Mucosa of stomach (tissue), 1 donor: ENCODE results near the gene SLC7A4.

ENCODE experiments used
- H3K27me3 ChIP-seq: one replicate; pipeline ENCODE4 v1.7.0; 2013; ENCODE audit warnings: mild to moderate bottlenecking, low read length; ENCODE audit not compliant: control insufficient read depth, insufficient read depth
- H3K36me3 ChIP-seq: one replicate; pipeline ENCODE4 v1.7.0; 2013; ENCODE audit warnings: low read length; ENCODE audit not compliant: control insufficient read depth, insufficient read depth
- H3K4me1 ChIP-seq: one replicate; pipeline ENCODE4 v1.7.0; 2013; ENCODE audit warnings: mild to moderate bottlenecking, low read length; ENCODE audit not compliant: control insufficient read depth, insufficient read depth
- H3K4me3 ChIP-seq: one replicate; pipeline ENCODE4 v1.7.0; 2013; ENCODE audit warnings: low read length
- H3K9ac ChIP-seq: one replicate; pipeline ENCODE4 v1.7.0; 2013; ENCODE audit warnings: mild to moderate bottlenecking, low read length, moderate library complexity
- H3K9me3 ChIP-seq: one replicate; pipeline ENCODE4 v1.7.0; 2013; ENCODE audit warnings: mild to moderate bottlenecking, low read length, moderate library complexity; ENCODE audit not compliant: control insufficient read depth
- donor health status: Pancreatic carcinoma.

Gene SLC7A4, protein sequence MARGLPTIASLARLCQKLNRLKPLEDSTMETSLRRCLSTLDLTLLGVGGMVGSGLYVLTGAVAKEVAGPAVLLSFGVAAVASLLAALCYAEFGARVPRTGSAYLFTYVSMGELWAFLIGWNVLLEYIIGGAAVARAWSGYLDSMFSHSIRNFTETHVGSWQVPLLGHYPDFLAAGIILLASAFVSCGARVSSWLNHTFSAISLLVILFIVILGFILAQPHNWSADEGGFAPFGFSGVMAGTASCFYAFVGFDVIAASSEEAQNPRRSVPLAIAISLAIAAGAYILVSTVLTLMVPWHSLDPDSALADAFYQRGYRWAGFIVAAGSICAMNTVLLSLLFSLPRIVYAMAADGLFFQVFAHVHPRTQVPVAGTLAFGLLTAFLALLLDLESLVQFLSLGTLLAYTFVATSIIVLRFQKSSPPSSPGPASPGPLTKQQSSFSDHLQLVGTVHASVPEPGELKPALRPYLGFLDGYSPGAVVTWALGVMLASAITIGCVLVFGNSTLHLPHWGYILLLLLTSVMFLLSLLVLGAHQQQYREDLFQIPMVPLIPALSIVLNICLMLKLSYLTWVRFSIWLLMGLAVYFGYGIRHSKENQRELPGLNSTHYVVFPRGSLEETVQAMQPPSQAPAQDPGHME

DNA sequence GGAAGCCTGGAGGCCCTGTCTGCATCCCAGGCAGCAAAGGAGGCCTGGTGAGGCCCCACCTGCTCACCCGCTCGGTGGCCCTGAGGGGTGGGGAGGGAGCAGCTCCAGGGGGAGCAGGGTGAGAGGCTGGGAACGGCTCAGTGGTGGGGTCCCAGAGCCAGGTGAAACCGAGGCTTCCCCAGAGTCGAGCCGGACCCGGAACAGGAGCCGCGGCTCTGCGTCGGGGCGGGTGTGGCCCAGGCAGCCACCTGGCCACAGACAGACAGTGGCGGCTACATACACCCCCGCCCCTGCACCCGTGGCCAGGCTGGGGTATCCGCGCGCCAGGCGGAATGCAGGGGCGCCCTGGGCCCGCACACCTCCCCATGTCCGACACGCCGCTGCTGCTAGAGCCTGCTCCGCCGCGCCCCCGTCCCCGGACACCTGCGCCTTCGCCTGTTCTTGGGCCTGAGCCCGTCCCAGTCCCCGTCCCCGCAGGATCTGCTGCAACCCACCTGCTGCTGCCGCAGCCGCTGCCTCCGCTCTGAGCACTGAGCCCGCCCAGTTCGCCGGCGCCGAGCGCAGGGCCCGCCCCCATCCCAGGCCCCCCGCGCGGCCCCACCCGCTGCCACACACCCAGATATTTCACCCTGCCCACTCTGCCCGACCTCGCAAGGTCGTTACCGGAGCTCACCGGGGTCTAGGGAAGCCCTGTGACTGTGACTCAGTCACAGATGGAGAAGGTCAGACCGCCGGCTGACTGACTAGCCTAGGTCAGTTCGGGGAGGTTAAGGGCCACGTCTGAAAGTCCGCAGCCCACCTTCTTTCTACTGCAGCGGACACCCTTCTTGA lies at the start of gene SLC7A4:
Gene SLC7A4, minus strand, starts transcription at position 525 of the 831 bp plus-strand sequence. CDS start 749 bp downstream, outside the sequence.
- Histone ChIP-seq H3K36me3 (no peaks in the 10 kb centered on the region), H3K27me3 (peaks cover 6% of the 10 kb centered on the region), H3K4me1 (peaks cover 15% of the 10 kb centered on the region), H3K9ac (peak within 1 kb of the TSS; percentile 59), H3K9me3 (no peaks in the 10 kb centered on the region), H3K4me3 (no peak within 1 kb of the TSS)

- Histone ChIP-seq H3K4me1 (no peaks in the 10 kb centered on the region), H3K27me3 (no peaks in the 10 kb centered on the region), H3K36me3 (no peaks in the 10 kb centered on the region), H3K9ac (no peak overlapping the region), H3K9me3 (no peaks in the 10 kb centered on the region), H3K4me3 (no peak overlapping the region)
These were observed 48.2 kb upstream of the SLC7A4 start for GRCh38 chr22:21080435-21081137.

- H3K36me3 ChIP-seq, result no peaks in the 10 kb centered on the region
- H3K4me3 ChIP-seq, result no peak overlapping the region
- no peaks in the 10 kb centered on the region for H3K27me3 ChIP-seq
- no peaks in the 10 kb centered on the region for H3K4me1 ChIP-seq
- no peaks in the 10 kb centered on the region for H3K9me3 ChIP-seq
- no peak overlapping the region for H3K9ac ChIP-seq
These were observed 47.1 kb upstream of the SLC7A4 start for GRCh38 chr22:21079493-21079892.

DNA sequence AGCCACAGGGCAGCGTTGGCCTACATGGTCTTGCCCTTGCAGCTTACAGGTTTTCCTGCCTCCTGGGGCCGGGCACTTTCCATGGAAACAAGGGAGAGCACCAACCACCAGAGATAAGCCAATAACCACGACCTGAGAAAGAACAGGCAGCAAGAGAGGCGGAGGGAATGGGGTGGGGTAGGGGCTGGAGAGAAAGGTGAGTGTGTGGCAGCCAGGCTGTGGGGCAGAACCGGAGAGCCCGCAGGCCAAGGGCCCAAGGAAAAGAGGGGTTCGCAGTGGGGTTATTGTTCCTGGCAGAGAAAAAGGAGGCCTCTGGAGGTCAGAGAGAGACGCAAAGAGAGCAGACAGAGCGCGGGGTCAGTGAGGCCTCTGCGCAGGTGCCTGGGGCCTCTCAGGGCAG lies 46.6 kb upstream of the SLC7A4 start:
- Histone ChIP-seq H3K4me1 (no peaks in the 10 kb centered on the region), H3K36me3 (no peaks in the 10 kb centered on the region), H3K9me3 (no peaks in the 10 kb centered on the region), H3K9ac (no peak overlapping the region), H3K27me3 (no peaks in the 10 kb centered on the region), H3K4me3 (no peak overlapping the region)

DNA sequence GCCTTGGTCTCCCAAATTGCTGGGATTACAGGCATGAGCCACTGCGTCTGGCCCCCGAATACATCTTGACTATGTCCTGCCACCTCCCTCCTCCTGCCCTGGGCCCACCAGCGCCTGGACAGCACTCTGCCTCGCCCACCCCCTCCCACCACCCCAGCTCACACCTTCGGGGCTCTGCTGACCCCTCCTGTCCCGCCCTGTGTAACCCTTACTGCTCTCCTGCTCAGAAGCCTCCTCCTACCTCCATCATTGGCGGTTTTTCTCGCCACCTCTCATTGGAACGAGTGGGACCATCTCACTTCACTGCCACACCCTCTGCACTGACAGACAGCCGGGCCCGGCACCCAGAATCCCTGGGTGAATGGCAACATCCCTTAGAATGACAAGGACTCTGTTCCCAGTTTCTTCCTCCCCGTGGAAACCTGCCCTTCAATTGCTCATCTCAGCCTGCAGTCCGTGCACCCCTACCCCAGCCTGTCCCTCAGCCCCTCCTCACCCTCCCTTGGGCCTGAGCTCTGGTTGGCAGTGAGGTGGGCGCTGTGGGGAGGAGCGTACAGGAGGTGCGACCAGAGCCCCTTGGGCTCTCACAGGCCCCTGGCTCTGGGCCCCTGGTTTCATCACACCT lies 45.6 kb upstream of the SLC7A4 start:
- Histone ChIP-seq H3K36me3 (no peaks in the 10 kb centered on the region), H3K4me1 (no peaks in the 10 kb centered on the region), H3K27me3 (no peaks in the 10 kb centered on the region), H3K9ac (no peak overlapping the region), H3K9me3 (no peaks in the 10 kb centered on the region), H3K4me3 (no peak overlapping the region)

- Histone ChIP-seq H3K4me3 (no peak overlapping the region), H3K9ac (no peak overlapping the region), H3K4me1 (no peaks in the 10 kb centered on the region), H3K9me3 (no peaks in the 10 kb centered on the region), H3K27me3 (no peaks in the 10 kb centered on the region), H3K36me3 (no peaks in the 10 kb centered on the region)
These were observed 44.7 kb upstream of the SLC7A4 start for GRCh38 chr22:21076912-21077625.

- no peaks in the 10 kb centered on the region for H3K27me3 ChIP-seq
- no peaks in the 10 kb centered on the region for H3K9me3 ChIP-seq
- no peak overlapping the region for H3K9ac ChIP-seq
- no peaks in the 10 kb centered on the region for H3K4me1 ChIP-seq
- no peaks in the 10 kb centered on the region for H3K36me3 ChIP-seq
- no peak overlapping the region for H3K4me3 ChIP-seq
These were observed 43.3 kb upstream of the SLC7A4 start for GRCh38 chr22:21075516-21076138.

DNA sequence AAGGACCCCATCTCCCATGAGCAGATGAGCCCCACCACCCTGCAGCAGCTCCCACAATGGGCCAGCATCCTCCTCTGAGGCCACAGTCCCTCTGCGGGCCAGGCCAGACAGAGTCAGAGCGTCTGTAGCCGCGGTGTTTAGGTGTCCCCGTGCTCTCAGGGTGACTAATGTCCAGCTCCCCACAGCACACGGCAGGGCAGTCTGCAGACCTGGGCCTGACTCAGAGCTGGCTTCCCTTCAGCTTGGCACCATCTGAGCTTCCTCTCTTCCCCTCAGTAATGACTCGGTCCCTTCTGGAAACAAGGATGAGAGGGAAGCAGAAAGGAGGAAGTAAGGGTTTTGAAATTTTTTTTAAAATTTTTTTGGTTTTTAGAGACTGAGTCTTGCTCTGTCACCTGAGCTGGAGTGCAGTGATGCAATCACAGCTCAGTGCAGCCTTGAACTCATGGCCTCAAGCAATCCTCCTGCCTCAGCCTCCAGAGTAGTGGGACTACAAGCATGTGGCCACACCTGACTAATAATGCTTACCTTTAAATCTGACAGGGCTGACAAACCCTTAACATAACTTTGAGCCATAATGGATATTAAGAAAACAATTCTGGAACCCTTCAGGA lies 41.8 kb upstream of the SLC7A4 start:
- H3K36me3 ChIP-seq, result no peaks in the 10 kb centered on the region
- H3K9me3 ChIP-seq, result no peaks in the 10 kb centered on the region
- no peak overlapping the region for H3K9ac ChIP-seq
- H3K4me3 ChIP-seq, result no peak overlapping the region
- H3K4me1 ChIP-seq, result no peaks in the 10 kb centered on the region
- H3K27me3 ChIP-seq, result no peaks in the 10 kb centered on the region

GRCh38 chr22:21073482-21073881 lies 41.1 kb upstream of the SLC7A4 start:
- H3K4me3 ChIP-seq, result no peak overlapping the region
- H3K27me3 ChIP-seq, result no peaks in the 10 kb centered on the region
- H3K9ac ChIP-seq, result no peak overlapping the region
- H3K36me3 ChIP-seq, result no peaks in the 10 kb centered on the region
- no peaks in the 10 kb centered on the region for H3K9me3 ChIP-seq
- no peaks in the 10 kb centered on the region for H3K4me1 ChIP-seq

DNA sequence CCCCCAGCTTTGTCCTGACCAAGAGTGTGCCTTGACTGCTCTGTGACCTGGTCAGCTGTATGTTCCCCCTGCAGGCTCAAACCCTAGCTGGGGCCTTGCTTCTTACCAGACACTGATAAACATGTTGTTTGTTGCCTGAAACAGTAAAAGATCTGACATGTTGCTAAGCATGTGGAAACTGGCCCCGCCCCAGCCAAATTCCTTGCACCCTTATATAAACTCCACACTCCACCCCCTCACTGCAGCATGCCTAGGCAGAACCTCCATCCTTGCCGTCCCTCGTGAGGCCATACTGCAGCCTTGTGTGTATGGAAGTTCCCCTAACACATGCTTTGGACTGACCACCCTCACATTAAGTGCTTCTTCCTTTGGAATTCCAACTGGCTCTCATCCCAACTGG lies 40.7 kb upstream of the SLC7A4 start:
- H3K9ac ChIP-seq, result no peak overlapping the region
- H3K9me3 ChIP-seq, result no peaks in the 10 kb centered on the region
- no peak overlapping the region for H3K4me3 ChIP-seq
- H3K36me3 ChIP-seq, result no peaks in the 10 kb centered on the region
- H3K27me3 ChIP-seq, result no peaks in the 10 kb centered on the region
- no peaks in the 10 kb centered on the region for H3K4me1 ChIP-seq
